Hepatic stellate cell (primary cell): ENCODE data around the gene PLA2G4D.

Experiments used
- DNase-seq: peaks from one replicate; pipeline ENCODE4 v3.0.0; 2011; ENCODE audit warnings: low spot score

Gene PLA2G4D

DNA sequence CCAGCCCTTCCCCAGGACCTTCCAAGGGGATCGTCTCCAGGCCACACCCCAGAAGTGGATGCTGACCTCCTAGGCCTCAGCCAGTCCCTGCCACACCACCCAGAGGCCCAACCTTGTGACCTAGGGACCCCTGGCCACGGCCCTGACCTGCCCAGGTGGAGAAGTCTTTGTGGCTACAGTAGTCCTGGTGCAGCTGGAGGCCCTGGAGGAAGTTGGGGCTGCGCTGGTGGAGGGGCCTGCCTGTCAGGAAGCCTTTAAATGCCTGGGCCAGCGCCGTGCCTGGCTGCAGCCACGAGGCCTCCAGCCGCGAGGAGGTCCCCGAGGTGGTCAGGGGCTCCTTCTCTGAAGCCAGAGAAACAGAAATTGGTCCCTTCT lies 23.4 kb downstream of the PLA2G4D start:
- DNase-seq: no peak

DNA sequence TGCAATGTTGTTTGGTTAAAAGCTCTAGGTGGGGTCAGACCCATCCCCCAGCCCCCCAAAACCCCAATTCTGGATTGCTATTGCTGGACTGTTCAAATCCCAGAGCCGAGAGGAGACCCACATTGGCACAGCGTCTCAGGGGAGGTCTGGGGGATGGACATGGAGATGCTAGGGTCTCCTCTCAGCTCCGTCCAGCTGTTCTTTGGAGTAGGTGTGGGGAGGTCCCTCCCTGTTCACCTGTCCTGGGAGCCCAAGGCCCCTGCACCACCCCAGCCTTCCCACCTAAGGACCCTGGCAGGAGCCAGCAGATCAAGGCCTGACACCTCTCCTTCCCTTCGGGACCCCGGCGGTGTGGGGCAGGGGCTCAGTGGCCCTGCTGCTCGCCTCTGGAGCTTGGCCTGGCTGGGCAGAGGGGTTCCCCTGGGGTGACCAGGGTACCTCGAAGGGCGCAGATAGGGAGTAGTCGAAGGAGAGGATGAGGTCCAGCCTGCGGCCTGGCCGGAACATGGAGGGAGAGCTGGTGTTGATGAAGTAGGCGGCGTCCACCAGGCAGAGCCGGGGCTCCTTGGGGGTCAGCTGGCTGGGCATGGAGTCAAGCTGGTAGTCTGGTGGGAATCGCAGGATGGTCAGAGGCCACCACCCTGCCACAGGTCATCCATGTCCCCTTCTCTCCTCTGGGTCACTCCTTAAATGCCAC lies 23.9 kb downstream of the PLA2G4D start:
- no peak for DNase-seq

DNA sequence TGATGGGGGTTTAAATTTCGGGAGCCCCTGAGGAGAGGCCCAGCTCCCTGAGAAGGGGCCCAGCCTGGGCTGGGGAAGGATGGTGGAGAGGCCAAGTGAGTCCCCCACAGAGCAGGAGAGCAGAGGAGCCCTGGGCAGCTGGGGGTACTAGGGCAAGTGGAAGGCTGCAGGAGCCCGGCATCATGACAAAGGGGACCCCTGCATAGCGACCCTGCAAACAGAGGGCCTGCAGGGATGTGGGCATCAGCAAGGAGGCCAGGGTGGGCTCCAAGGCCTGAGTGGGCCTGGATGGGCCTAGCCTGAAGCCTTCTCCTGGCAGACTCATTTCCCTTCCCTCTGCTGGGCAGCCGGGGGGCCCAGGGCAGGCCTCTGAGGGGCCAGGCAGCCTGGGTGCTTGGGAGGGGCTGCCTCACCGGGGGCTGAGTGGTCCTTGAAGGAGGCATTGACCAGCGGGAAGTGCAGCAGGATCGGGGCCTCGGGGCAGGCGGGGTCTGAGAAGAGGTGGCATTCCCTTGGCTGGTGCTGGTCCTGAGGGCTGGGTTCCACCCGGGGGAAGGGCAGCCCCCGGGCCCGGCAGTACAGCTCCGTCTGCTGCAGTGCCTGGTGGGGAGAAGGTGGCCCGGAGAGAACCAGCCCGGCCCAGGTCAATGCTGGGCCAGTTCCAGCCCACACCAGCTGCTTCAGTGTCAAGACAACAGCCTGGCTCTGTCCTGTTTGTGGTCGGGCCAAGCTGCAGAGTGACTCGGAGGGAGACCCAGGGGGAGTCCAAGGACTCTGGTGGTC lies 24.7 kb downstream of the PLA2G4D start:
- no peak for DNase-seq

DNA sequence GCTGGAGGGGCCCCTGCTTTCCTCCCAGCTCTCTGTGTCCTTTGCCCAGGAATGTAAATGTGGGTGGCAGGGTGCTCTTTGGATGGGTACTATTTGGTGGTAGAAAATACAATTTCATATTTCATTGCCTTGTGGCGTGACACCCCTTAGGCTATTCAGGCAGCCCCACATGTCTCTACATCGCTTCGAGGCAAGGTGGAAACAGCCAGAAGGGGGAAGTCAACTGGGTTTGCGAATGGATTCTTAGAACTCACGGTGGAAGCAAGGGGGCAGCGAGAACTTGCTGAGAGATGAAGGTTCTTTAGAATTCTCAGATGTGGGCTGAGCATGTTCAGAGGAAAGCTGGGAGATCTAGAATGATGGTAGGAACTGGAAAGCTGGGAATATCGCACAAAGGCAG lies 25.3 kb downstream of the PLA2G4D start:
- DNase-seq: no peak

DNA sequence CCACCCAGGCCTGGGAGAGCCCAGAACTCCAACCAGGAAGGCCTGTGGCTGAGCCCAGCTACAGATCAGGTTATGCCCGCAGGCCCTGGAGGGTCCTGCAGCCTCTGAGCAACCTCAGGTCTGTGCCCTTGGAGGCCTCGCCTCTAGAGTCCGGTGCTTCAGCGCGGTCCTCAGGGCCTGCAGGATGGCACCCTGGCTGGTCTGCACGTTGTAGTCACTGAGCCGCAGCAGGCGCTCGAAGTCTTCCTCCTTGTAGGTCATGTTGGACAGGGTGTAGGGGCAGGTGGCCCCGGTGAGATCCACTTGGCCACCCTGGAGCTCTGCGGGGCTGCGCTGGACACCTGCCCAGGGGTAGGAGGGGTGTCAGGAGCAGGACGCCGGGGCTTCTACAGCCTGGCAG lies 25.8 kb downstream of the PLA2G4D start:
- no peak for DNase-seq

DNA sequence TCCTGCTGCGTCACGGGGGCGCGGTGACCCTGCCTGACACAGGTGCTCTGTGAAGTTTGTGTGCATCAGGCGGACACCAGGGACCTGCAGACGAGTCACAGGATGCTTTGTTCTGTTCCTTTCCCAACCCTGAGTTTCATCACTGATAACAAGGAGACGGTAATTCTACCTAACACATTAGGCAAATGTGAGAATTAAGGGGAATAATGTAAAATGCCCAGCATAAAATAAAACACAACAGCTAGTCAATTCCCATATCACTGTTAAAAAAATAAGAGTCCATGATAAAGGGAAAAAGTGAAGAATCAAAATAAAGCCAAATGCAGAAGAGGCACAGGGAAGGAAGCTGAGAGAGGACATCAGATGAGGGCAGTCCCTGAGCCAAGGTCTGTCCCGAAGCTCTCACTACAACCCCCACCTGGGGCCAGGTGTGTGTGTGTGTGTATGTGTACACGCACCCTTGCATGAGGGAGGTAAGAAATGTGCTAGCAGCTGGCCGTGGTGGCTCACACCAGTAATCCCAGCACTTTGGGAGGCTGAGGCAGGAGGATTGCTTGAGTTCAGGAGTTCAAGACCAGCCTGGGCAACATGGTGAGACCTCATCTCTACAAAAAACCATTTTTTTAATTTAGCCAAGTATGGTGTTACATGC lies 27.5 kb downstream of the PLA2G4D start:
- DNase-seq: no peak

DNA sequence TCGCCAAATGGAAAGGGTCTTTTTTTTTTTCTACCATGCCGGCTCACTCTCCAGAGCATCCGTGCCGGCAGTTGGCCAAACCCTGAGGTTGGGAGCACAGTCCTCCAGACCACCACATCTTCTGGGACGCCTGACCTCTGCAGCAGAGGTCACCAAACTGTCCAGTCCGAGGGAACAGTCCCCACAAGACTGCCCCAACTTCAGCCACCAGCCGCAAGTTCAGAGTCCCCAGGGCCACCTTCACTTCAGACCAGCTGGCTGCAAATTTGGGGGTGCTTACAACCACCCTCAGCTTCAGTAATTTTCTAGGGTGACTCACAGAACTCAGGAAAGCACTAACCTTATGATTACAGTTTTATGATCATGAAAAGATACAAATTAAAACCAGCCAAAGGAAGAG lies 28.9 kb downstream of the PLA2G4D start:
- no peak for DNase-seq

DNA sequence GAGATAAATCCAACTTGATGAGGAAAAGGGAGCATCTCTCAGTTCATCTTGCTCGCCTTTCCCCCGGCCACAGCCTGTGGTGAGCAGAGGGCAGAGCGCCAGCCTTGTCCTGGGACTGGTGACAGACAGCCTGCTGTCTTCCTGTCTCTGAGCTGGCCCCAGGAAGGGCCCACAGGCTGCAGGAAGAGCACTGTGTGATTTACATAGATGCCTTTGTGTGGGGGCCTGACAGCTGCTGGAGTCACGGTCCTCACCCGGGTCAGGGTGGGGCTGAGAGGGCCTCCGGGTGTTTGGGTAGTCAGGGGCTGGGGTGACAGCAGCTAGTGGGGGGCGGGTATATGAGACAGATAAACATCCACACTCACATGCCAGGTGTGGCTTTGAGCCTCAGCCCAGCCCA lies 29.3 kb downstream of the PLA2G4D start:
- no peak for DNase-seq

DNA sequence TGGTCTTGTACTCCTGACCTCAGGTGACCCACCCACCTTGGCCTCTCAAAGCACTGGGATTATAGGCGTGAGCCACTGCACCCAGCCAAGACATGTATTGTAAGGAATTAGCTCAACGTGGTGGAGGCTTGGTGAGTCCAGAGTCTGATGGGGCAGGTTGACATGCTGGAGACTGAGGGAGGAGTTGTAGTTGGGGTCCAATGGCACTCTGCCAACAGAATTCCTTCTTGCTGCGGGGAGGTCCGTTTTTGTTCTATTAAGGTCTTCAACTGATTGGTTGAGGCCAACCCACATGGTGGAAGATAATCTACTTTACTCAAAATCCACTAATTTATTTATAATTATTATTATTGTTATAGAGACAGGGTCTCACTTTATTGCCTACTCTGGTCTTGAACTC lies 30.1 kb downstream of the PLA2G4D start:
- DNase-seq: no peak

DNA sequence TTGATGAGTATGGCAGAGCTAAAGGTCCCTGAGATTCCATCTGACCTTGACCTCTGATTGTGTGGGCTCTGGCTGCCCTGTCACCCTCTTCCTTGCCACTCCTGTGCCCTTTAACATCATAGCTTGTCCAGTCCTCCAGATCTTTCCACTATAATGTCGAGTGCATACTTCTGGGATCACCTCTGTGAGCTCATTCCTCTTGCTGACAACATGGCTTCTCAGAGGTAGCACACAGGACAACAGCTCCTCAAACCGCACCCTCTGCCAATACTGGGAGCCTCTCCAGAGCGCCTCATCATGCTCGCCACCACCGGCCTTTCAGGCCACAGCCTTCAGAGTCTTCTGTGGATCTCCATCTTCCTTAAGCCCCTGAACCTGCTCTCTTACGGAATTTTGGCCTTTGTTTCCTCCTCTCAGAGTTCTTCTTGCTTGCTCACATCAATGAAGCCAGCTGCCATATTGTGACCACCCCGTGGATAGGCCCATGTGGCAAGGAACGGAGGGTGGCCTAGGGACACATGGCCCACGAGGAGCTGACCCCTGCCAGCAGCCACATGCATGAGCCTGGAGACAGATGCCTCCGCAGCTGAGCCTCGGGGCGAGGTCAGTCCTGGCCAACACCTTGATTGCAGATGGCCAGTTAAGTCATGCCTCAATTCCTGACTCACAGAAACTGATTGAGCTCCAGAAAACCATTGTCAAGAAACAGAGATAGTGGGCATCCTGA lies 31.1 kb downstream of the PLA2G4D start:
- DNase-seq: no peak

DNA sequence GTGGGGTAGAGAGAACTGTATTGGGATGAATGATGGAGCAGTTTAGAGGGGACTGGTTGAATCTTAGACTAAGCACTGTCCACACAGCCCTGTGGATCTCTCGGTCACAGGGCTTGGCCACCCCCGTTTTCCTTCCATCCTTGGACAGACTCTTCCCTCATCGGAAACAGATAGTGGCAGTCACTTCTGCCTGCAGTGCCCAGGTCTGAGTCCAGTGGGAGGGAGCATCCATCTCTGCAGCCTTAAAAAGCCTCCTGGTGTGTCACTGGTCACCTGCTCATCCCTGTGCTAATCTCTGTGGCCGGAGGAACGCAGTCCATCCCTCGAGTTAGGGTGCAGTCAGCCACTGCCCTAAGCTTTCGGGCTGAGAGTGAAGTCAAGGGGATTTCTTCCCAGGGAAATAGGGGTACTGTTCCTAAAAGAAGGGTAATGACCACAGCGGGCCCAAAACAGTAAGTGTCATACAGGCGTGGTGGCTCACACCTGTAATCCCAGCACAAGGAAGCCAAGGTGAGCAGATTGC lies 32.0 kb downstream of the PLA2G4D start:
- no peak for DNase-seq

DNA sequence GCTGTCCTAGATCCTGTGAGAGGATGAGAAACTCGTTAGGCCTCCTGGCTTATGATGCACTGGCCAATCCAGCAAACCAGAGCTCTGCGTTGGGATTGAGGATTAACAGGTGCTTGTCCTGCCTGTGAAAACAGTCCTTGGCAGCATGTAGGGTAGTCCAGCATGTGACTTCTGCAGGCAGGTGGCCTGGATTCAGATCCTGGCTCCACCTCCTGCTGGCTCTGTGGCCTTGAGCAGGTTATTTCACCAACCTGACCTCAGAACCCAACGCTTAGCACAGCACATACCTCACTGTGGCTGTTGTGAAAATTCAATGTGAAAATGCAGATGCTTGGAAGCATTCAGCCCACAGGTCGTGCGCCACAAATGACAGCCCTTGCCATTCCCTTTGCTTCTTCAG lies 33.6 kb downstream of the PLA2G4D start:
- no peak for DNase-seq

DNA sequence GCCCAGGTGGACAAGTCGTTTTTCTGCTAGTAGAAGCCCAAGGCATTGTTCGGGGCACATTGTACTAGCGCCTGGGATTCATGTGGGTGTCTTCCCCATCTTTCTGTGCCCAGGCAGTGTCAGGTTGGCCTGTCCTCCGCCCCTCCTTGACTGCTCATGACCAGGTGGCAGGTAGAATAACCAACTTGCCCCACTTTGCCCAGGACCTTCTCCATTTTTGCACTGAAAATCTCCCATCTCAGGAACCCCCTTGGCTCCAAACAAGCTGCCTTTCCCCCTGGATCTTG lies 33.9 kb downstream of the PLA2G4D start:
- DNase-seq: no peak

DNA sequence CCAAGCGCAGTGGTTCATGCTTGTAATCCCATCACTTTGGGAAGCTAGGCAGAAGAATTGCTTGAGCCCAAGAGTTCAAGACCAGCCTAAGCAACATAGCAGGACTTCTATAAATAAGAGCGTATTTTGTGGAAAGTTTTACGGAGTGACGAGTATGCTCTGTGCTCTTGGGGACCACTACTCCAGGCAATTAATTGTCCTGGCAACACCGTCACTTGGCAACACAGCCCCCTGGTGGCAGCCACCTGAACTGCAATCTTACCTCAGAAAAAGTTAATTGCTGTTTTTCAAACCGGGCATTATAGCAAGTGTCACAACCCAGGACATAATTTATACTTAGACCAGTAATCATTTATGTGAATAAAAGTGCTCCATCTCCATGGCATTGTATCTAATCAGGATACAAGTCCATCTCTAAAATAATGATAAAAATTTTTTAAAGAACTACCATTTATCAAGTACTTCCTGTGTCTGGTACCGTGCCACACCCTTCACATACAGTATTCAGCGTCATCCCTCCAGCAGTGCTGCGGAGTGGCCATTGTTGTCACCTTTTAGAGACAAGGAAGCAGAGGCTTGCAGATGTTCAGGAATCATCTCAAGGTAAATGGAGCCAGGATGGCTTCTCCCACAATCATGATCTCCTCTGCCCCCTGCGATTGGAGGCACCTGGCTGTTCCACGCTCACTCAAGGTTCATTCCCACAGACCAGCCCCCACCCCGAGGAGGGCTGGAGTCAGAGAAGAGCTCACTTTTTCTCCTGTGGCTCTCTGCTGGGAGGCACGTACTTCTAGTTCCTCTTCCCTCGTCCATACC lies 34.5 kb downstream of the PLA2G4D start:
- DNase-seq: peak; percentile 43

DNA sequence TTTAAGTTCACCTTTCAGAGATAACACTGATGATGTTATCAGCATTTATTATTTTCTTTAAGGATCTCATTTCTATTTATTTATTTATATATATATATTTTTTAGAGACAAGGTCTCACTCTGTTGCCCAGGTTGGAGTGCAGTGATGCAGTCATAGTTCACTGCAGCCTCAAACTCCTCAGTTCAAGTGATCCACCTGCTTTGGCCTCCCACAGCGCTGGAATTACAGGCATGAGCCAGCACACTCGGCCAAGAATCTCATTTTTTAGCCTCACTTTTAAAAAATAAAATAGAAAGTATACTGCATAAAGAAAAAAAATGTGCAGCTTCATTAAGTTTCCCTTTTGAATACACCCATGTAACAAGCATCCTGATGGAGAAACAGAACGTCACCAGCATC lies 35.6 kb downstream of the PLA2G4D start:
- DNase-seq: no peak

DNA sequence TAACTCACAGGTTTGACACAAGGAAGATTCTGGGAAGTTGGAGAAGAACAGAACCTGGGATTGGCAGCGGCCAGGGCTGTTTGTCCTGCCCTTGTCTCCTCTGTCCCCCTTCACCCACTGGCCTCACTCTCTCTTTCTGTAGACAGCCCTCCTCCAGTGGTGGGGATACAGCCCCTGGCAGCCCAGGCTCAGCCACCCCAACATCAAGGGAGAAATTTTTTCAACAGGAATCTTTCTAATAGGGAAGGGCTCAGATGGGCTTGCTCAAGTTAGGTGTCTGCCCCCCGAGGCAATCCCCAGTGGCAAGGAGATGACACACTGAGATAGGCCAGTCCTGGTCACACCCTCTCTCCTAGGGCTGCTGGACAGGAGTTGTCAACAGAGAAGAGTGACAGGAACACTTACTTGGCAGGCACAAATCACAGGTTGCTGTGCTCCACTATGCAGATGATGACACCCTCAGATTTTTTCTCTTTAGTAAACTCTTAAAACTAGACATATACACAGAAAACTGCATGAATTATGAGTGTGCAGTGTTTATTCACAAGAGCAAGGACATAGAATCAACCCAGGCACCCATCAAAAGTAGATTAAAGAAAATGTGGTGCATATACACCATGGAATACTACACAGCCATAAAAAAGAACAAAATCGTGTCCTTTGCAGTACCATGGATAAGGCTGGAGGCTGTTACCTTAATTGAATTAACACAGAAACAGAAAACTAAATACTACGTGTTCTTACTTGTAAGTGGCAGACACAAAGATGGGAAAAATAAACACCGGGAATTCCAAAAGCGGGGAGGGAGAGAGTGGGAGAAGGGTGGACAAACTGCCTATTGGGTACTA lies 36.3 kb downstream of the PLA2G4D start:
- DNase-seq: no peak

DNA sequence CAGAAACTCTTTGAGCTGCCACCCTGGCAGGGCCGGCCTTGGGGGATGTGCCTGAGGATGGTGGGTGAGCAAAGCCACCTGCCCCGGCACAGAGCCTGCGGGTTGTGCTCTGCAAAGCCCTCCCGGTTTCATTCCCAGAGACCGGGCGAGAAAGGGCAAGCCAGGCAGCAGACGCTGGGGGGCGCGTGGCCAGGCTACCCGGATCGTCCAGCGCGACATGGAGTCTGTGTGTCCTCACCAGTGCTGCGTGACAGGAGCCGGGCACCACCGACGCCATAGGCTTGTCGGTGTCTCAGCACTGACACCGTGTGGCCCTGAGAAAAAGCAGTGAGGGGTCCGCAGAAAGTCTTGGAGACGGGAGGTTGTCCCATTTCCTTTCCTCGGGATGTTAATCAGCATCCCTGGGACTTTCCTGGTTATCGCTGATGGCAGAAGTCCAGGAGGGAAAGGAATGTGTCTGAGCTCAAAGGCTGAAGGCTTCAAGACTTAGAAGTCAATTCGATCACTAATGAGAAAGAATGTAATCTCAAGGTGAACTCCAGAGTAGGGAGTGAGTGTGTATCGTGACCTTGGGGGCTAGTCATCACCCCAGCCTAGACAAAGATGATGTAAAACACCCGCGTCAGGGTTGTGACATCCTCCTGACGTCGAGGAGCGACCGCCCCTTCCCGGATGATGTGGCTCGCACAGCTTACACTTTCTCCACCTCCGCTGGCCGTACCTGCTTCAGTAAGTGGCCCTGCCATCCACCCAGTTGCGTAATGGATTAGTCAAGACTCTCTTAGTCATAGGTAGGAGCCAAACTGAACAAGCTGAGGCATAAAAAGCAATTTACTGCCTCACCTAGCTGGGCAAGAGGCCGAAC lies 37.2 kb downstream of the PLA2G4D start:
- DNase-seq: peak; percentile 84

DNA sequence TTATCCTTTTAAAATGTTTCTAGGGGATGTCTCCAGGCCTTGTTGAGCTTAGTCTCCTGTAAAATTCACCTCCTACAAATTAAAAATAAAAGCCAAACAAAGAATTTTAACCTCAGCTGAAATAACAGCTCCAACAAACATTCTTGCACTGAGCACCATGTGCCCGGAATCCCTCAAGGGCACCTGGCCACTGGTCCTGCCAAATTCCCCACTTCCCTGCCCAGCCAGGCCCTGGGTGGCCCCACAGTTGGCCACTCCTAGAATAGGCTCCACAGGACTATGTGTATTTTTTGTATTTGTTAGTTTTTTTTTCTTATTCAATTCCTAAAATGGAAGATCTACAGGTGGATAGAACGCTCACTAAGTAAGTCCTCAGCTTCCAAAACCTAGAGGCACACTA lies 40.4 kb downstream of the PLA2G4D start:
- no peak for DNase-seq

DNA sequence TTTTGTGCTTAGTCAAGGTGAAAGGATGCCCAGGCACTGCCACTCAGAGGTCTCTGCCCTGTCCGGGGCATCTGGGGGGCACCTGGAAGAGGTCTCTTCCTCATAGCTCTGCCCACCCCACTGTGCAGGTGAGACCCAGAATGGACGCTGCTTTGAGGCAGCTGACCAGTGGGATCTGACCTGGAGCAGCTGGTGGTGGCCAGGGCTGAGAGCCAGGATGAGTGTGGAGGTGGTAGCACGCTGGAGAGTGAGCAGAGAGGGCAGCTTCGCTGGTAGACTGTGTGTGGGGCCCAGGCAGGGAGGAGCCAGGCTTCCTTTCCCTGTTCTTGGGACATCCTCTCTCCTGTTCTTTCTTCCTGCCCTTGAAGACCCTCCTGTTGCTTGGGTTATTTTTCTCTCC lies 41.4 kb downstream of the PLA2G4D start:
- DNase-seq: no peak
